ENCODE measurements around the gene PCDHA4.

DNA sequence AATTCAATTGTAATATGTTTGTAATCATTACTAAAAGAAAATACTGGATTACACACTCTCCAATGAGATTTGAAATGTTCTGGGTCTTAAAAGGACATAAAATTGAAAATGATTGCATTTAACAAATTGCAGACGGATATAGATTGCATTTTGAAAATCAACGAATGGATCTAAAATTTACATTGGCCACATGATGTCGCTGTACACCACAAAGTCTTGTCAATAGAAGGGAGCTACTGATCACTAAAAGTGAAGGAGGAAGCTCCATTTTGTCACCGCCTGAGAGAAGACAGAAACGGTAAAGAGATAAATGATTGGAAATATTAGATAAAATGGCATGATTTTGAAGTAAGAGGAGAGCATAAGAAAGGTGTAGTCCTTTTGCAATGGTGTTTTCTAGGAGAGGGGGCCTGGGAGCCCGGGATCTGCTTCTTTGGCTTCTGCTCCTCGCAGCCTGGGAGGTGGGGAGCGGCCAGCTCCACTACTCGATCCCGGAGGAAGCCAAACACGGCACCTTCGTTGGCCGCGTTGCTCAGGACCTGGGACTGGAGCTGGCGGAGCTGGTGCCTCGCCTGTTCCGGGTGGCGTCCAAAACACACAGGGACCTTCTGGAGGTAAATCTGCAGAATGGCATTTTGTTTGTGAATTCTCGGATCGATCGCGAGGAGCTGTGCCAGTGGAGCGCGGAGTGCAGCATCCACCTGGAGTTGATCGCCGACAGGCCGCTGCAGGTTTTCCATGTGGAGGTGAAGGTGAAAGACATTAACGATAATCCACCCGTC is 20.8 kb upstream of the PCDHA4 start, which contains the start of gene PCDHA1:
- TF ChIP-seq, protein P1, sequence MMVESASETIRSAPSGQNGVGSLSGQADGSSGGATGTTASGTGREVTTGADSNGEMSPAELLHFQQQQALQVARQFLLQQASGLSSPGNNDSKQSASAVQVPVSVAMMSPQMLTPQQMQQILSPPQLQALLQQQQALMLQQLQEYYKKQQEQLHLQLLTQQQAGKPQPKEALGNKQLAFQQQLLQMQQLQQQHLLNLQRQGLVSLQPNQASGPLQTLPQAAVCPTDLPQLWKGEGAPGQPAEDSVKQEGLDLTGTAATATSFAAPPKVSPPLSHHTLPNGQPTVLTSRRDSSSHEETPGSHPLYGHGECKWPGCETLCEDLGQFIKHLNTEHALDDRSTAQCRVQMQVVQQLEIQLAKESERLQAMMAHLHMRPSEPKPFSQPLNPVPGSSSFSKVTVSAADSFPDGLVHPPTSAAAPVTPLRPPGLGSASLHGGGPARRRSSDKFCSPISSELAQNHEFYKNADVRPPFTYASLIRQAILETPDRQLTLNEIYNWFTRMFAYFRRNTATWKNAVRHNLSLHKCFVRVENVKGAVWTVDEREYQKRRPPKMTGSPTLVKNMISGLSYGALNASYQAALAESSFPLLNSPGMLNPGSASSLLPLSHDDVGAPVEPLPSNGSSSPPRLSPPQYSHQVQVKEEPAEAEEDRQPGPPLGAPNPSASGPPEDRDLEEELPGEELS (CRISPR knock-in tag; IDR thresholded peaks at IDR 0.05) = no peak
- TF ChIP-seq CREB1 (CRISPR knock-in tag; IDR thresholded peaks at IDR 0.05) = no peak
- TF ChIP-seq, protein P2, sequence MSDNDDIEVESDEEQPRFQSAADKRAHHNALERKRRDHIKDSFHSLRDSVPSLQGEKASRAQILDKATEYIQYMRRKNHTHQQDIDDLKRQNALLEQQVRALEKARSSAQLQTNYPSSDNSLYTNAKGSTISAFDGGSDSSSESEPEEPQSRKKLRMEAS (CRISPR knock-in tag; IDR thresholded peaks at IDR 0.05) = no peak

Data from WTC11 (cell line).